Esophagus mucosa (tissue), 1 donor: ENCODE measurements around the gene CBFA2T2. TPM values are rescaled to one million over a fixed set of nuclear protein-coding genes. Genes with fewer than 3 reads are reported as not detected.
"Not testable (repeated sequence)": the region's sequence is repeated elsewhere in the genome, so short reads cannot be mapped to it uniquely, and the experiment has no call there.

ENCODE experiments used
- ATAC-seq: fragments of 200-7000 bp; cut with Tn5 transposase; one replicate; pipeline ENCODE4 v1.9.1; 2020
- total RNA-seq: library from RNA; stranded (reverse); gene quantifications from one replicate; pipeline ENCODE4 v1.2.4, GENCODE V29; 2023
- donor health status: DM: yes; HTN: yes; CAD: no.

CBFA2T2 gene
- total RNA-seq, 1 donor from 2014 or later, result 9.0 TPM

DNA sequence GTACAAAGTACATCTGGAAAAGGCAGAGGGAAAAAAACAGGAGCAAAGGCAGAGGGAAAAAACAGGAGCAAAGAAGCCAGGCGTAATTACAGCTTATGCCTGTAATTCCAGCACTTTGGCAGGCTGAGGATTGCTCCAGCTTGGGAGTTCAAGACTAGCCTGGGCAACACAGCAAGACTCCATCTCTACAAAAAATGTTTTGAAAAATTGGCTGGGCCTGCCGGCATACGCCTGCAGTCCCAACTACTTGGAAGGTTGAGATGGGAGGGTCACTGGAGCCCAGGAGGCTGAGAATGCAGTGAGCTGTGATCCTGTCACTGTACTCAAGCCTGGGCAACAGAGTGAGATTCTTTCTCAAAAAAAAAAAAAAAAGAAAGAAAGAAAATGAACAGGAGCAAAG is 19.0 kb upstream of the CBFA2T2 start:
- no peak for ATAC-seq

DNA sequence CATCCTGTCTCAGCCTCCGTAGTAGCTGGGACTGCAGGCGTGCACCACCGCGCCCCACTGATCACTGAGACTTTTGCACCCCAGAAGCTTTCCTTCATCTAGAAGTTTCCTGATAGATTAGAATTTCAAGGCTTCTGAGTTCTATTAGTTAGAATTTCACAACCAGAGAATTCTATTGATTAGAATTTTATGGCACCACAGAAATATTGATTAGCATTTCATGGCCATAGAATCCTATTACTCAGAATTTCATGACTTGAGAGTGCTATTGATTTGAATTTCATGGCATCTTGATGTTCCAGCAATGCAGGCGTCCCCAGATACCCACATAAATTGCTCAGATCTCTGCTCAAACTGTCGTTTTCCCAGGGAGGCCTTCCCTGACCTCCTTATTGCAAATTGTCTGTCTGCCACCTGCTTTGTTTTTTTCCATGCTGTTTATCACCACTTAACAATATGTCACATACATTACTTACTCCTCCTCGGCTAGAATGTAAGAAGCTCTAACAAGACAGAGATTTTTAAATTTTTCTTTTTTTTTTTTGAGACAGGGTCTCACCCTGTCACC is 16.9 kb upstream of the CBFA2T2 start:
- ATAC-seq, result no peak

DNA sequence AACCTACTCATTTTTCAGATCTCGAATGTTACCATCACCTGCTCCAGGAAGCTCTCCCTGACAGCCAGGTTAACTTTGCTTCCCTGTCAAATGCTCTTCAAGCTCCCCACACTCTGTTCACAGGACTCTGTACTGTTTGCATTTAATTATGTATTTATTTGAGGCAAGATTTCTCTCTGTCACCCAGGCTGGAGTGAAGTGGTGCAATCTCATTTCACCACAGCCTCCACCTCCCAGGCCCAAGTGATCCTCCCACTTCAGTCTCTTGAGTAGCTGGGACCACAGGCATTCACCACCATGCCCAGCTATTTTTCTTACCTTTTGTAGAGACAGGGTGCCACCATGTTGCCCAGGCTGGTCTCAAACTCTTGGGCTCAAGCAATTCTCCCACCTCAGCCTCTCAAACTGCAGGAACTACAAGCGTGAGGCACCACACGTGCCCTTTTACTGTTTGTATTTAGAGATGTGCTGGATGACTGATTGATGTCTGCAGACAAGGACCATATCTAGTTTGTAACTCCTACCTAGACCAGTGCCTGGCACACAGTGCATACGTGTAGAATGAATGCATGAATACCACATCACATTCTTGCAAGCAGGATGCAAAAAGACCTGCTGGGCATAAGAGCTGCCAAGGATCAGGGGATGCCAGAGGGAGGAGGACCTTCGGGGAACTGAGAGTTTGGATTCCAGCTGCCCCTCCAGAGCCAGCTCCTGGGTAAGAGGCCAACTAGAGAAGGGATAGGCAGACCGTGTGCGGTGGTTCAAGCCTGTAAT is 15.6 kb upstream of the CBFA2T2 start:
- no peak for ATAC-seq

DNA sequence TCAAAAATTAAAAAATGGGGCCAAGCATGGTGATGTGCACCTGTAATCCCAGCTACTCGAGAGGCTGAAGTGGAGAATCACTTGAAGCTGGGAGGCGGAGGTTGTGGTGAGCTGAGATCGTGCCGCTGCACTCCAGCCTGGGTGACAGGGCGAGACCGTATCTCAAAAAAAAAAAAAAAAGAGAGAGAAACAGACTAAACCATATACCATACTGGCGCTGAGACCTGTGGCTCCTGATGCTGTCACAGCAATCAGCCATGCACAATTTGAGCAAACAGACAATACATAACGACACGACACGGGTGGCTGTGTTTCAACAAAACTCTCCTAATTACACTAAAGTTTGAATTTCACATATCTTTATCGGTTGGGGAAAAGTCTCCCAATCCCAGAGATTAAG is 14.9 kb upstream of the CBFA2T2 start:
- no peak for ATAC-seq

DNA sequence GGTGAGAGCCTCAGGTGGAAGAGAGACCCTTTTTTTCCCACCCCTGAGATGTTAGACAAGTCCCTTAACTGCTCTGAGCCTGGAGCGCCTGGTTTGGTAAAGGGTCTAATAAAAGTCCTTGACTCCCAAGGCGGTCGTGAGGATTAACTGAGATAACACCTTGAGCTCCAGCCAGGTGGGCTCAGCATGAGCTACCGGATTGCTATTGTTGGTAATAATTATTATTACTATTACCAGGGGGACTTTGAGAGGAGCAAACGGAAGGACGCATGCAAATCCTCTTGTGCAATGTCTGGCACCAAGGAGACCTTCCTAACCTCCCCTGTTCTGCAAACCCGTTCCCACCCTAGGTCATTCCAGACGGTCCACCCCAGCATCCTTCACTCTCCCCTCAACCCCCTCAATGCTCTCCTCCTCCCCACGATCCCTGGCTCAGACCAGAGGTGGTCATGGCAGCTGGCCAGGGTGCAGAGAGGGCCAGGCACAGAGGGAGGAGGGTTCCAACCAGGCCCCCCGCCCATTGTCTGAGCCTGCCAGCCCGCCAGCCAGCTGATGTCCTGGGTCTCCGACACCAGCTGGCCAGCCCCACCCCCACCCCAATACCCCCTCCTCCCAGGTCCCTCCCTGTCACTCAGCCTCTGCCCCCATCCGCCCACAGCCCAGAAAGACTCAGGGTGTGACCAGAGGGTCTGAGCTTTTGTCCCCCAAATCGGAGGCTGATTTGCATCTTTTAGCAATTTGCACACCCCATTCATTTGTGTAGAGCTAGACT is 14.3 kb upstream of the CBFA2T2 start:
- ATAC-seq, result no peak

DNA sequence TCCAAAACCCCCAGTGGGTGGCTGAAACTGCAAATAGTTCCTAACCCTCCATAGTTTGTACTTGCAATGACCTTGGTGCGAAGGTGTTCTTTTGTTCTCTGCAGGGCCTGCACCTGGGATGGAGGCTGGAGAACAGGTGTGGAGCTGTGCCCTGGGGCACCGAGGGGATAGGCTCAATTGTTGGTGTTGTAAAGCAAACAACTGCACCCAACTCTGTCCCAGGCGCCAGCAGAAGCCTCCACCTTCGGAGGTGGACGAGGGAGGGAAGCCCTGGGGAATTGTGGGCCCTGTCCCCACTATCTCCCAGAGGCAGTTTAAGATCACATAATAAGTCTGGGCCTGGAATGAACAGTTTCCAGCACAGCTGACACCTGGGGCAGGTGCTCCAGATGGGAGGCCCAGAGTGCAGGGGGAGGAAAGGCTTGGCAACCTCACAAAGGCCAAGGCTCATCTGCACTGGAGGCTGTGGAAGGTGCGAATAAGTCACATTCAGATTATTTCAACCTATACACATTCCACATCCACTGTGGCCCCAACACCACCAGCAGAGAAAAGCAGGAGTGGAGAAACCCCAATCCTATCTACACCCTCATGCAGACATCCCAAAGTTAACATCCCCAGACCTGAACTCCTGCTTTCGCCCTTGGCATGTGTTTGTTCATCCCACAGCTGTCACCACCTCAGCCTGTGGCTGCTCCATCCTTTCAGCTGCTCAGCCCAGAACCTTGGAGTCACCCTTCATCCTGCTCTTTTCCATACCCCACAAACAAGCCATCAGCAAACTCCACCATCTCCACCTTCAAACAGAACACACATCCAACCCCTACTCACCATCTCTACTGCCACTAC is 12.3 kb upstream of the CBFA2T2 start:
- peak; percentile 65 for ATAC-seq

DNA sequence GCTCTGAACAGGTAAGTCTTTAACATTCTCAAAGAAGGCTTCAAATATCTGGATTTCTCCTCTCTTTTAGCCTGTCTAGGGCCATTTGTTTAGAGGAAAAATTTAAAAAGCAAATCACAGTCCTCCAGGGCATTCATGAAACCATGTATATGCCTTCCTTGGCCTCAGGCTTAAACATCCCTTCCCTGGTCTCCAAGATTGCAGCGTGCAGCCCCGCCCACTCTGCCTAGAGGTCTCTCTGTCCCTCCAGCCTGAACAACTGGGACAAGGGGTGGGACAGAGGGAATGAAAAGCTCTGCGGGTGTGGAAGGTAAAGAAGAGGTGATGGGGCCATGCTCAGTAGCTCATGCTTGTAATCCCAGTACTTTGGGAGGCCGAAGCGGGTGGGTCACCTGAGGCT is 9.8 kb upstream of the CBFA2T2 start:
- no peak for ATAC-seq

DNA sequence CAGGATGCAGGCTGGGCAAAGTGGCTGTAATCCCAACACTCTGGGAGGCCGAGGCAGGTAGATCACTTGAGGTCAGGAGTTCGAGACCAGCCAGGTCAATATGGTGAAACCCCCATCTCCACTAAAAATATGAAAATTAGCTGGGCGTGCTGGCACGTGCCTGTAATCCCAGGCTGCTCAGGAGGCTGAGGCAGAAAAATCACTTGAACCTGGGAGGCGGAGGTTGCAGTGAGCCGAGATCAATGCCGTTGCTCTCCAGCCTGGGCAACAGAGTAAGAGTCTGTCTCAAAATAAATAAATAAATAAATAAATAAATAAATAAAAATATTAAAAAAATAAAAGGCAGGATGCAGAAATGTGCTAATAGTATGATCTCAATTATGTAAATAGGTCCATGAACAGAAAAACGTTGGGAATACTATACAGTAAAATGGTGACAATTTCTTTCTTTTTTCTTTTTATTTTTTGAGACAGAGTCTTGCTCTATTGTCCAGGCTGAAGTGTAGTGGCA is 8.4 kb upstream of the CBFA2T2 start:
- no peak for ATAC-seq

DNA sequence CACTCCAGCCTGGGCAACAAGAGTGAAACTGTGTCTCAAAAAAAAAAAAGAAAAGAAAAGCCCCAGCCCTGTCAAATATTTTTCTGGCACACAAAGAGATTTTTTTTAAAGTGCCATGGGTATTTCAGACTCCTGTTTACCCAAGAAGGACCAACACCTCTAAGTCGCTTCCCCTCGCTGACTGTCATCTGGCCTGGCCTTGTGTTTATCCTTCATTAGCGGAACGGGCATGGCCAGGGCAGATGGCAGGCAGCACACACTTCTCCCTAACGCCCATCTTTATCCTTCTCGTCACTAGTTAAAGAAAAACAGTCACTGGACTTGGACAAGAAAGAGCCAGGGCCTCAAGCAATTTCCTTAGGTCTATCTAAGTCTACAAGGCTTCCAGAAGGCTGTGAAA is 7.3 kb upstream of the CBFA2T2 start:
- ATAC-seq, result no peak

DNA sequence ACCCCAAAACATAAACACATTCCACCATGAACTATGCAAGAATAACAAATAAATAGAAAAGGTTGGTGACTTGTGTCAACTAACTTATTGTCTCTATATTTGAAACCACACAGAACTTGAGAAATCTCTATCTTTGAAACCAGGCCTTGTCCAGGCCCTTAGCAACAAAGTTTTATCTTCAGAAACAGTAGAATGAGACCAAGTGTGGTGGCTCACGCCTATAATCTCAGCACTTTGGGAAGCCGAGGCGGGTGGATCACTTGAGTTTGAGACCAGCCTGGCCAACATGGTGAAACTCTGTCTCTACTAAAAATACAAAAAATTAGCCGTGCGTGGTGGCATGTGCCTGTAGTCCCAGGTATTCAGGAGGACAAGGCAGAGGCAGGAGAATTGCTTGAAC is 6.7 kb upstream of the CBFA2T2 start:
- not testable (repeated sequence) for ATAC-seq

DNA sequence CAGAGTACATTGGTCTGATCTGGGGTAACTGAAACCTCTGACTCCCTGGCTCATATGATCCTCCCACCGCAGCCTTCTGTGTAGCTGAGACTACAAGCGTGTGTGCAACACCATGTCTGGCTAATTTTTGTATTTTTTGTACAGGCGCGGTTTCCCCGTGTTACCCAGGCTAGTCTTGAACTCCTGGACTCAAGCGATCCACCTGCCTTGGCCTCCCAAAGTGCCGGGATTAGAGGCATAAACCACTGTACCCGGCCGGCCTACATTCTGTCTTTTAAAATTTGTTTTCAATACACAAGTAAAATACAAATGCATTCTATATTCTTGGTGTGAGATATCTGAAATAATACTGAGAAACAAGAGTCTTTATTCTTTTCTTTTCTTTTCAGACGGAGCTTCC is 1.7 kb upstream of the CBFA2T2 start:
- no peak for ATAC-seq

DNA sequence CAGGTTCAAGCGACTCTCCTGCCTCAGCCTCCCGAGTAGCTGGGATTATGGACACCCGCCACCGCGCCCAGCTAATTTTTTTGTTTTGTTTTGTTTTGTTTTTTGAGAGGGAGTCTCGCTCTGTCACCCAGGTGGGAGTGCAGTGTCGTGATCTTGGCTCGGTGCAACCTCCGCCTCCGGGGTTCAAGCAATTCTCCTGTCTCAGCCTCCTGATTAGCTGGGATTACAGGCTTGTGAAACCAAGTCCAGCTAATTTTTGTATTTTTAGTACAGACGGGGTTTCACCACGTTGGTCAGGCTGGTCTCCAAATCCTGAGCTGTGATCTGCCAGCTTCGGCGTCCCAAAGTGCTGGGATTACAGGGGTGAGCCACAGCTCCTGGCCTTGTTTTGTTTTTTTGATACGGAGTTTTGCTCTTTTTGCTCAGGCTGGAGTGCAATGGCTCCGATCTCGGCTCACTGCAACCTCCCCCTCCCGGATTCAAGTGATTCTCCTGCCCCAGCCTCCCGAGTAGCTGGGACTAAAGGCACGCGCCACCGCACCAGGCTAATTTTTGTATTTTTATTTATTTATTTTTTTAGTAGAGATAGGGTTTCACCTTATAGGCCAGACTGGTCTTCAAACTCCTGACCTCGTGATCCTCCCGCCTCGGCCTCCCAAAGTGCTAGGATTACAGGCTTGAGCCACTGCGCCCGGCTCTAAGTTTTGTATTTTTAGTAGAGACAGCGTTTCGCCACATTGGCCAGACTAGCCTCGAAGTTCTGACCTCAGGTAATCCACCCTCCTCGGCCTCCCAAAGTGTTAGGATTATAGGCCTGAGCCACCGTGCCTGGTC is 1.0 kb upstream of the CBFA2T2 start:
- ATAC-seq, result not testable (repeated sequence)

DNA sequence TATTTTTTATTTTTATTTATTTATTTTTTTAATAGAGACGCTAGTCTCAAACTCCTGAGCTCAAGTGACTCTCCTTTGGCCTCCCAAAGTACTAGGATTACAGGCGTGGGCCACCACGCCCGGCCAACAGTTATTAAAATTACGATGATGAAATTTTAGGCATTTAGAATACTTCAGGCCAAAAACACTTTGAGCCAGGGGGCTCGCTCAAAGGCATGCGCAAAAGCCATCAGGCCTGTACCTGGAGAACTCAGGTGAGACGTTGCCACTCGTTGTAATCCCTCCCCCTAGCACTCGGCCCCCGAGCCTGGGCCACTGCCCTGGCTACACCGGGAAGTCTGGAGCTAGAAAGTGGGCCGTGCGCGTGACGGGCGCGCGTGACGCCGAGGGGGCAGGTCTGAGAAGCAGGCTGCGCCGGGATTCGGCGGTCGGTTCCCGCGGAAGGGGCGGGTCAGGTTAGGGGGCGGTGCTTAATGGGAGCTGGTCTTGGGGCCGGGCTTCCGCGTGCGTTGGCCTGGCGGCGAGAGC is 337 bp upstream of the CBFA2T2 start:
- ATAC-seq, result peak; percentile 99

DNA sequence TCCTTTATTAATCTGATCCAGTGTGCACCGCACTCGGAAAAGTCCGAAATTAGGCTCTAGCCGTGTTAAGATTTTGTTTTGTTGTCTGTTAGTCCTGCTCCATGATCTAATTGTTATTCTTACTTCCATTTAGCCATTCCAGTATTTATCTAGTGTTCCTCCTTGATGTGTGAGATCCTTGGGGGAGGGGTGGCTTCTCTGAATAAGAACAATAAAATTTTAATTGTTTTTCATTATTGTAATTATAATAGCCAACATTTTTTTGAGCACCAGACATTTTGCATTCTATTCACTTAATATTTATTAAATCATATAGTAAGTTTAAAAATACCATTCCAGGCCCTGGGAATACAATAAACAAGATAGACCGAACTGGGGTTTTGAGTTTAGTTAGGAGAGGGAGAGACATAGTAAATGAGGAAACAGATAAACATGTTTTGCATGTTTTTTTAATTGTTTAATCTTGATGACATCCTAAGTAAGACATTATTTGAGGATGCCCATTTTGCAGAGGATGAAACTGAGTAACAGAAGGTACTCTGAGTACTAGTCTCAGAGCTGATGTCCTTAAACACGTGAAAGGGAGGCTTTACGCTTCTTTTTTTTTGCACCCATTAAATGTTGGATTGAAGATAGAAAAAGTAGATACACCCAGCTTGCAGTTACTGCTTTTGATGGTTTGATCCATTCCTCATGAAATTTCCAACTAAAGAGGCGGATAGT is 1.2 kb downstream of the CBFA2T2 start:
- ATAC-seq, result no peak

DNA sequence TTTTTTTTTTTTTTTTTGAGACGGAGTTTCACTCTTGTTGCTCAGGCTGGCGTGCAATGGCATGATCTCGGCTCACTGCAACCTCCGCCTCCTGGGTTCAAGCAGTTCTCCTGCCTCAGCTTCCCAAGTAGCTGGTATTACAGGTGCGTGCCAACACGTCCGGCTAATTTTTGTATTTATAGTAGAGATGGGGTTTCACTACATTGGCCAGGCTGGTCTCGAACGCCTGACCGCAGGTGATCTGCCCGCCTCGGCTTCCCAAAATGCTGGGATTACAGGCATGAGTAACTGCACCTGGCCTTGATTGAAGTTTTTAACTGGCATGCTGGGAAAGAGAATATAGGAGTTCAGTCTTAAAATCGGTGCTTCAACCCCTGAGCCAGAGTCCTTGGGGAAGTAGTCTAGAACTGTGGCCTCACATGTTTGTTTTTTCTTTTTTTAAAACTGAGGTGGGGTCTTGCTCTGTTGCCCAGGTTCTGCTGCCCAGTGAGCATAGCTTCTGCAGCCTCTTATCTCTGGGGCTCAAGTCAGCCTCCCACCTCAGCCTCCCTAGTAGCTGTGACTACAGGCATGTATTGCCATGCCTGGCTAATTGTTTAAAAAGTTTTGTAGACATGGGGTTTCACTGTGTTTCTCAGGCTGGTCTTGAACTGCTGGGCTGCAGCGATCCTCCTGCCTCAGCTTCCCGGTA is 3.3 kb downstream of the CBFA2T2 start:
- ATAC-seq, result no peak

DNA sequence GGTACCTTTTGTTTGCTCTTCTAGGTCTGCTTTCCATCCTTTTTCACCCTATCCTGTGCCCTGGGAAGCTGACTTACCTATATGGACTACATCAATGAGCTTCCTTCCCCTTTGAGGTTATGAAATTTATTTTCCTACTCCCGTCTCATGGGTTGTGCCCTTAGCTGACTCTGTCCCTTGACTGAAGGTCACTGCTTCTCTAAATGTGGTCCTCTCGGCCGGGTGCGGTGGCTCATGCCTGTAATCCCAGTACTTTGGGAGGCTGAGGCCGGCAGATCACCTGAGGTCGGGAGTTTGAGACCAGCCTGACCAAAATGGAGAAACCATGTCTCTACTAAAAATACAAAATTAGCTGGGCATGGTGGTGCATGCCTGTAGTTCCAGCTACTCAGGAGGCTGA is 6.9 kb downstream of the CBFA2T2 start:
- not testable (repeated sequence) for ATAC-seq

DNA sequence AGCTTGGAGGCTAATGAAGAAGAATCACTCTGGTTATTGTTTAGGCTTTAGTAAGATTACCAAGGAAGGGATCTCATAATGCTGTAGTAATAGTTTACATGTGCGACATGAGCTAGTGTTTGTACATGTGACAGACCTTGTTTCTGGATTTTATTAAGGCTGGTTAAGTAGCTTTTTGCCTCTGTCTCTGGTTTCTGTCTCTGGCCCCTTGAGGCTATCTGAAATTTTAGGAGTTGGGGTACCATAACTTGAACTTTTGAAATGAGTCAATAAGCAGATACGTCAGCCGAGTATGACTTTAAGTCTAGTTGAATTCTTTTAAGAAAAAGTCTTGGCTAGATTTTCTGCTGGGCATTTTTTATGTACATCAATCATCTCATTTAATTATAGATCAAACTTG is 9.5 kb downstream of the CBFA2T2 start:
- ATAC-seq, result no peak

DNA sequence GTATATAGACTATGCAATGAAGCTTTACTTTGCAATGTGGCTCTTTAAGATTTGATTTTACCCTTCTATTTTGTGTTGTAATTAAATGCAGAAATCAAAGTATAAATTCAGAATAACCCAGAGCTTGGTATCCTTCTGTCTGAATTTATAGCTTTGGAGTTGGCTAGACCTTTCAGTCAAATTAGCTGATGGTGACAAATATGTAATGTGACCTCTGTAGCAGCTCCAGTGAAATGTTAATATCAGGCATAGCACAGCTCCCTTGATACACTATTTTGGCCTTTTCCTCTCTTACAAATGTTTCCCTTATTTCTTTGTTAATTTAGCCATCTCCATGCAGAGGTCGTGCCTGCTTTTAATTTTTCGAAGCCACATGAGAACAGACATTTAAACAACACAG is 11.1 kb downstream of the CBFA2T2 start:
- no peak for ATAC-seq

DNA sequence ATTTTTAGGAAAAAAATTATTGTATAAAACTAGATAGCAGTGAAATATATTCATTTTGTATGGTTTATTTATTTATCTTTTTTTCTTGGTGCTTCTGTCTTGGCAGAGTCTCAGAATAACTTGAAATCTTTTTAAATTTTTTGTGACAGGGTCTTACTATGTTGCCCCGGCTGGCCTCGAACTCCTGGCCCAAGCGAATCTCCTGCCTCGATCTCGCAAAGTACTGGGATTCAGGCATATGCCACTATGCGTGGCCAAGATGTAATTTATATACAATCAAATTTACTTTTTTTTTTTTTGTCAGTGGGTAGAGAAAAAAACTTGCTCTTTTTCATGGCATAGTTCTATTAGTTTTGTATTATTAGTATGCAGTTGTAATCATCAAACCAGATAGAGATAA is 13.7 kb downstream of the CBFA2T2 start:
- no peak for ATAC-seq

DNA sequence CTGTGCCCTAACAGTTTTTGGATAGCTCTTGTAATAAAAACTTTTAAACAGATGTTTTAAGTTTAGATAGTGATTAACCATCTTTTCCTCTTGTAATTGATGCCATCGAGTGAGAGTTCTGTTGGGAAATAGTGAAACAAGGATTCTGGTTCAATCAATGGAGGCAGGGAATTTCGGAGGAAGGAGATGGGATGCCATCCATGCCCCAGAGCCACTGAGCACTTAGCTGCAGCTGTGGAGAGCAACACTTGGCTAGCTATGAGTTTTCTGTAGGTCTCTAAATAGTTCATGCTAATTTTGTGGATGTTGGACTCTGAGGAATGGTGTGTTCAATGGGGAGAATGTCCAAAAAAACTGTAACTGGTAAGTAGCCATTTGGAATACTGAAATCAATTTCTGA is 16.7 kb downstream of the CBFA2T2 start:
- no peak for ATAC-seq
